Activated T-helper 1 cell treated with anti-CD3 and anti-CD28 coated beads, Interleukin-2, amount 50 U/mL, for 16 hours (primary cell): ENCODE data around the gene IGF2BP3.

Experiments
- DNase-seq, 2 donors: peaks; one replicate each; pipeline ENCODE4 v3.0.0-alpha.2; 2020; ENCODE audit warnings: low read depth in 1 of 2, low spot score in 1 of 2

The IGF2BP3 gene

DNA sequence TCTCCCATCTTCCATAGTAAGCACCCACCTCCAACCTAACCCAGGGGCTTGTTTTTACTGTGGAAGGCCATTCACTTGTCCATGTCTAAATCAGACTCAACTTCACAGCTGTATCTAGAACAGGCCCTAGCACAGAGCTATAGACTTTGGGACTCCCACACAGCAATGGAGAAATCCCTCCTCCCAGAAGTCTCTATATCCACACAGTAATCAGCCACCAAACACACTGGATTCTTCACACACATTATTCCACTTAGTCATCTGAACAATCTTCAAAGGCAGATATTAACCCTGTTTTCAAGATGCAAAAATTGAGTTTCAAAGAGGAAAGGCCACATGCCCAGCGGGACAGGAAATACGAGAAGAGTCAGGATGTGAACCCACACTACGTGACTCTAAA lies 89.3 kb downstream of the IGF2BP3 start:
- no peak for DNase-seq

DNA sequence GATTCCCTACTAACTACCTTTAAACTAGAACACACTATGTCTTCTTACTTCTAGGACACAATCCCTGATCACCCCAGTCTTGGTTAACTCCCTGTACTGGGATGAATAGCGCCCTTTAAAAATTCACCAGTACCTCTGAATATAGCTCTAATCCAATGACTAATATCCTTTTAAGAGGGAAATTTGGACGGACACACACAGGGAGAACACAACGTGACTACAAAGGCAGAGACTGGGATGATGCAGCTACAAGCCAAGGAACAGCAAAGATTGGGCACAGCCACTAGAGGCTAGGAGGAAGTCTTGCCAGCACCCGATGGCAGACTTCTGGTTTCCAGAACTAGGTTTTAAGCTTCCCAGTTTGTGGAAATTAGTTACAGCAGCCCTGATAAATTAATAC lies 89.7 kb downstream of the IGF2BP3 start:
- DNase-seq = no peak

DNA sequence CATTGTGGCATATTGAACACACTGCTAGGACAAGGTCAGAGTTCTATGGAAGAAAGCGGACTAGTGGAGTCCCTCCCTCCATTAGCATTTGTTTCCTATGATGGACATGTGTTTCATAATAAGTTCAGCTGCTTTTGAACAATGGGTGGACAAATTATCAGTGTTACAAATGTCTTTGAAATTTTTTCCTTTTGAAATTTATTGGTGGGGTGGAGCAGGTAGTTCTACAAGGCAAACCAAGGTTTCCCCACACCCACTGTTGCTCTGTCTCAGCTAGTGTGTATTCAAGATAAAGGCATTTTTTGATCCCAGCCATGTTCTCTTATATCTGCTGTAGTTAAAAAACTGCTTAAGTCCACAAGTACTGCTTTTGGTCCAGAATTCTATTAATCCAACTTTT lies 91.3 kb downstream of the IGF2BP3 start:
- DNase-seq = no peak

GRCh38 chr7:23377134-23377533 lies 93.2 kb downstream of the IGF2BP3 start:
- no peak for DNase-seq

DNA sequence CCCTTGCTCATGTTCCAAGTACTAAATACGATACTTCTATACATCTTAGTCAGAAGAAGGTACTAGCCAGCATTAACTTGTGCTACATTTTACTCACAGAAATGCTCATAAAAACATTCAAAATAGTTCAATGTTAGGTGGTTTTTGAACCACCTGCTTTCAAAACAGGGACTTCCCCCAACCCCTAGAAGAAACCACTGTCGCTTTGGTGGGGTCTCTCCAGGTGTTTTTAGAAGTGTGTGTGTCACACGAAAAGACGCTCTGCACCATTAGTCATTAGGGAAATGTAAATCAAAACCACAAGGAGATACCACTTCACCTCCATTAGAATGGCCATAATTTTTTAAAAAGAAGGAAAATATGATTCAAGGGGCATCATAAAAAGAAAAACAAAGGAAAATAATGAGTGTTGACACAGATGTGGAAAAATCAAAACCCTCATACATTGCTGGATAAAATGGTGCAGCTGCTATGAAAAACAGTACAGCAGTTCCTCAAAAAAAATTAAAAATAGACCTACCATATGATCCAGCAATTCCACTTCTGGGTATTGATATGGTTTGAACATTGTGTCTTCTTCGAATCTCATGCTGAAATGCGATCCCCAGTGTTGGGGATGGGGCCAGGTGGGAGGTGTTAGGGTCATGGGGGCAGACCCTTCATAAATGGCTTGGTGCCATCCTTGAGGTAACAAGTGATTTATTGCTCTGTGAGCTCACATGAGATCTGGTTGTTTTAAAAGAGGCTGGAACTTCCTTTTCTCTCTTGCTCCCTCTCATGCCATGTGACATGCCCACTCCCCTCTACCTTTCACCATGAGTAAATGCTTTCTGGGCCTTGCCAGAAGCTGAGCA lies 96.9 kb downstream of the IGF2BP3 start:
- DNase-seq = peak in 1 of 2 donors; percentile 29

GRCh38 chr7:23372611-23373010 lies 97.7 kb downstream of the IGF2BP3 start:
- DNase-seq = no peak

DNA sequence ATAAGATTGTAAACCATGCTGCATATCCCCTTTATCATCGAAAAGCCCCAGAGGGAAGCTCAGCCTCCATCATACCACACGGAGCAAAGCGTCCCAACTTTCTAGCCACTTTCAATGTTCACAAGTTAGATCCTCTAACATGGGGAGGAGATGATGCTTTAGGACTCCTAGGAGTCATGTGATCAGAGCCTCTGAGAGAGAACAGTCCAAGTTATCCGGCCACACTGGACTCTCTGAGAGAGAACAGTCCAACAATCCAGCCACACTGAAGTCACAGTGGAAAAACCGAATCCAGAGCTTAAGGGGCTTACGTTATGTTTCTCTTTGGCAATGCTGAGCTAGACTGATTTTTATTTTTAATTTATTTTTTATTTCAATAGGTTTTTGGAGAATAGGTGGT lies 98.6 kb downstream of the IGF2BP3 start:
- no peak for DNase-seq

DNA sequence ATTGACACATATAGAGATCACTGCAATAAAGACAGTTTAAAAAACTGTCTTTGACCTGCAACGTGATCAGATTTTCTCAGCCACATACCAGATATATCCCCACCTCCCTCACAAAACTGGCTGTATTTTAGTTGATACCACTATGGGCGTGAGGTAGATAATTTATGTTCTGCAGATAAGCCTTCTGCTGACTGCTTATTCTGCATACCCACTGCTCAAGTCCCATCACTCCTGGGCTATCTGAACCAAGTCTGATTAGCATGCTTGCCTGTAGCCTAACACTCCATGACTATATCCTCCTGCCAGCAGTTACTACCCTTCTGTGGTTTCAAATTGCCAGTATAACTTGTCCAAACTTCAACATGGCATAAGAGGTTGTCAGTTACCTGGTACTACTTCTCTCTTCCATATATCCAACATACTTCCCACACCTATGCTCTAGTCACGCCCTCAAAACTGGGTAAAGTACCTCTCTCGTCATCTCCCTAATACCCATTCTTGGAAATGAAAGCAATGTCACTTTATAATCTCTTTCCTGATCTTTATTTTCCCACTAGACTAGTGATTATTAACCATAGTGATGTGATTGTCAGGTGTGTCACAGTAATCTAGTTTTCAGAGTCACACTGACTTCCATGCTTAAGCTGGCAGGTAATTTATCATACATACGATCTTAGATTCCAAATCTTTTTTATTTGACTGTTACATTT lies 100.4 kb downstream of the IGF2BP3 start:
- DNase-seq = no peak

DNA sequence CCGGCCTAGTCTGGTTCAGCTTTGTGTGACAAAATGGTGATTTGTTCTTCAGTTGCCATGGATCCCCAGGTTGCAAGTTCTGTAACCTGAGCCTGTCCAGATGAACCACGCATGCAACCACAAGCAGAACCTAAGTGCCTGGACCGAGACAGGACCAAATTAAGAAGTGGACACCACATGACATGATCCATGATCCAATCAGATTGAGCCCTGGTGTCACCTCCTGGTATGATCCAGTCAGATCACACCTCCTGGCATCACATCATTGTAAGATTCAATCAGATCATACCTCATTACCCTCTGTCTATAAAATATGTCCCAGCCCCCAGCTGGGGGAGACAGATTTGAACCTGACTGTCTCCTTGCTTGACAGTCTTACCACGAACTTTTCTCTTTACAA lies 101.2 kb downstream of the IGF2BP3 start:
- DNase-seq = no peak

GRCh38 chr7:23358152-23358674 lies 112.1 kb downstream of the IGF2BP3 start:
- no peak for DNase-seq

DNA sequence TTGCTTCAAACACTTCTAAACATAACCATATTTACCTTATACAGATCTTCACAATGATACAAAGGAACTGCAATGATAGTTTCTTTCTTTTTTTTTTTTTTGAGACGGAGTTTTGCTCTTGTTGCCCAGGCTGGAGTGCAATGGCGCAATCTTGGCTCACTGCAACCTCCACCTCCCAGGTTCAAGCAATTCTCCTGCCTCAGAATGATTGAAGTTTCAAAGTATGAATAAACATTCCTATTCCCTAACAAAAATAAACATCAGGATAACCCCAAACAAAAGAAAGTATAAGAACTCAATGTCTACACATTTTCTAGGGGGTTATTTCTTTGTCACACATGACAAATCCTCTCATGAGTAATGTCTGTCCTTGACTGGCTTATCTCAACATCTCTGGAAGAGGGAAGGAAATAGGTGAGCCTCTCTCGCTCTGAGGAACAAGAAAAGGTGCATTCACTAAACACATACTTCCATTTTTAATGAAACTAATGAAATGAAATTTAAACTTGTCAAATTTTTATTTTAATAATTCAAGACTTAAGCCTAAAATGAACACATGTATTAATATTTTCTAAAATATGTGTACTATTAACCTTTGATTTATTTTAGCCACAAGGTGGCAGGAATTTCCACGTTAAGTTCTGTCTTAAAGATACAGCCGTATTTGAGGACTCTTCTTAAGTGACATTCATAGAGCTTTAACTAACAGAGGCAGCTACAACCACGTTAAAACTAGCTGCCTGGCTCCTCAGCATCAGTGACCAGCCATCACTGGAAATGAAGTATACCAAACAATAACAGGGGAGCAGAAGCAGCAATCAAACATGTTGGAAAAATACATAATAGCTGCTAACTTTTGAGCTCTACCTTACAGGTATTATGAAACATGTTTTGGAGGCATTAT lies 112.8 kb downstream of the IGF2BP3 start:
- DNase-seq = no peak

- DNase-seq = no peak
Observed at GRCh38 chr7:23356726-23357125, 113.6 kb downstream of the IGF2BP3 start.

- no peak for DNase-seq
Observed at GRCh38 chr7:23356168-23356567, 114.1 kb downstream of the IGF2BP3 start.

DNA sequence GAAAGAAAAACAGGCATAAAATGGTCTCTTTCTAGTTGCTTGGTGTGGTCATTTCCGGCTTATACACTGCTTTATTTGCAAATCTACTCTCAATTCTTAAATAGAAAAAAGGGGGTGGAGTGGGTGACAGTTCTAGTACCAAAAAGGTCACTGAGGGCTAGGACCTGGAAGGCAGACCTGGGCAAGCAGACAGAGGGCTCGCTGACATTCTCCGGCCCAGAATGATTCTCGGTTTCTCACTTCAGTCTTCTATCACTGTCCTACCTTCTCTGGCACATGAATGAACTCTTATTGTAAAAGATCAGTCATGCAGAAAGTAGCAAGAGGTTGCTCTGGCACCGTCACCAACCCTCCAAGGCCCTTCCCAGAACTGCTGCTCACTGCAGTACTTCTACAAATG lies 117.1 kb downstream of the IGF2BP3 start:
- DNase-seq = no peak

- DNase-seq = no peak
Observed at GRCh38 chr7:23350466-23350865, 119.8 kb downstream of the IGF2BP3 start.

GRCh38 chr7:23349484-23350157 lies 120.7 kb downstream of the IGF2BP3 start:
- DNase-seq = no peak

DNA sequence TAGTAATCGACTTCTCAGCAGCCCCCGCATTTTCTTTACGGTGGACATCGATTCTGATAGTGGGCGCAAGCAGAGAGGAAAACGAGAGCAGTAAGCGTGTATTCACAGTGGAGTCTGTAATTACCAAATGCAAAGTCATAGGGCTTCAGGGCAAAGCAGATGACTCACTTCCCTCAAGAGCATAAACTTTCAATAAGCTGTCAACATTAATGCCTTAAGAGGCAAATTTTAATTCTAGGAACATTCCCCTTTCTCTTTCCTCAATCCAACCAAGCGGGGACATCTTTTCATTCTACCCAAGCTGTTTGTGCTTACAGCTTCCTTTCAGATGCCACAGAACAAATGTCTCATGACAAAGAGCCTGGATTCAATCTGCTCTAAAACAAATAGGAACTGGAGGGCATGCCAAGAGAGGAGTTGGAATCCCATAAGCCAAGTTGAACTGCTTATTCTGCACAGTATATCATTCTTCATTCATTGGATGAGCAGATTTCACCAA lies 122.6 kb downstream of the IGF2BP3 start:
- DNase-seq = no peak

DNA sequence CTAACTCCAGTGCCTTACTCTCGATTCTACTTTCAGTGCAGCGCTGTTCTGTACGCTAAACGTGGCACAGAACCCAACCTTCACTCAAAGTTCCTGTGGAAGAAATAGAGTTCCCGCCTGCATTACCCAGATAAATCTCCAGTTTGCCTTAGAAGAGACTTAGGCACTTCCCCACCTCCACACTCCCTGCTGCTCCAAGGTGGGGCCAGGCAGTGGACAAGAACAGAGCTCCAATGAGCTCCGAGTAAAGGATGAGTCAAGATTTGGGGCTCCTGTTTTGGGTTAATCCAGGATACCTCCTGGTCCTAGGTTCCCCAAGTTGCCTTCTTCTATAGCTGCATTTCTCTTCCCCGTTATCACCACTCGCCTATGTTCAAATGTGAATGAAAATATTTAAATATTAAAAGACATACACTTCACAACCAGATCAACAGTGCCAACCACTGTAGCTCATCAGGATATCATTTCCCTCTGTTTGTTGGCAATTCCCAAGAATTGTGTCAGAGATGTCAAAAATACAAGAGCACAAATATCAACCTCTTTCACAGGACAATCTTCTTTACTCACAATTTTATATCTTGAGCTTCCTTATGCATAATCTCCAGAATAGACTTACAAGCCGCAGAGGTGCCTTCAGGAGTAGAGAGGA lies 123.1 kb downstream of the IGF2BP3 start:
- no peak for DNase-seq

DNA sequence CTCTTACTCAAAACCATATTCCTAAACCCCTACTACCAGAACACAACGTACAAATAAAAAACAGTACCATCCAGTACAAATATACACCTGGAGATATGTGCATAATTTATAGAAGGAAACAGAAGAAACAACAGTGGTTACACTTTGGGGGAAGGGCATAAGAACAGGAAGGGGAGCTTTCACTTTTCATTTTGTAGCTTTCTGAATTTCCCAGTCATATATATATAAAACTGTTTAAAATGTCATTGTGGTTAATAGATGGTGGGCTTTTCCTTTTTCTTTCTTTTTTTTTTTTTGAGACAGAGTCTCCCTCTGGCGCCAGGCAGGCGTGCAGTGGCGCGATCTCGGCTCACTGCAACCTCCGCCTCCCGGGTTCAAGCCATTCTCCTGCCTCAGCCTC lies 124.0 kb downstream of the IGF2BP3 start:
- no peak for DNase-seq

GRCh38 chr7:23345601-23346000 lies 124.7 kb downstream of the IGF2BP3 start:
- no peak for DNase-seq
